MCF 10A (cell line): ENCODE data around the gene TUBB6. TPM values are rescaled to one million over a fixed set of nuclear protein-coding genes. Genes with fewer than 3 reads are reported as not detected.

Source experiments
- BruUV-seq: library from RNA; stranded (reverse); fragments of 400-500 nt; replicated peaks from 2 replicates; lab custom pipeline; 2021; lab: Mats Ljungman, UMichigan
- CTCF ChIA-PET: fragments of 300-600 bp; sonication (Branson Sonifier 250); formaldehyde crosslinking; extraction: SDS; loops from one replicate; lab custom pipeline; 2021; ENCODE audit warnings: antibody characterized with exemption, inconsistent platforms; lab: Yijun Ruan, JAX
- POLR2A ChIA-PET: fragments of 300-600, 350-650 bp; sonication (Branson Sonifier 250); formaldehyde crosslinking; extraction: SDS; loops from one replicate; lab custom pipeline; 2020; ENCODE audit warnings: antibody characterized with exemption, inconsistent platforms; lab: Yijun Ruan, JAX
- DNase-seq: peaks from one replicate; pipeline ENCODE4 v3.0.0-alpha.2; 2018; ENCODE audit not compliant: unreplicated experiment
- H3K27ac Mint-ChIP-seq: one replicate; pipeline ENCODE4 v1.8.0; 2022; ENCODE audit warnings: mild to moderate bottlenecking, low read depth, mixed read lengths; ENCODE audit not compliant: unreplicated experiment
- H3K27me3 Mint-ChIP-seq: one replicate; pipeline ENCODE4 v1.8.0; 2022; ENCODE audit warnings: mixed read lengths; ENCODE audit not compliant: insufficient read depth, unreplicated experiment
- H3K36me3 Mint-ChIP-seq: one replicate; pipeline ENCODE4 v1.8.0; 2022; ENCODE audit warnings: mild to moderate bottlenecking, moderate library complexity, mixed read lengths; ENCODE audit not compliant: insufficient read depth, unreplicated experiment
- H3K4me1 Mint-ChIP-seq: one replicate; pipeline ENCODE4 v1.8.0; 2022; ENCODE audit warnings: mixed read lengths; ENCODE audit not compliant: insufficient read depth, unreplicated experiment
- H3K4me3 Mint-ChIP-seq: one replicate; pipeline ENCODE4 v1.8.0; 2022; ENCODE audit warnings: mild to moderate bottlenecking, moderate library complexity, mixed read lengths; ENCODE audit not compliant: unreplicated experiment
- H3K9me3 Mint-ChIP-seq: one replicate; pipeline ENCODE4 v1.8.0; 2022; ENCODE audit warnings: mixed read lengths; ENCODE audit not compliant: unreplicated experiment
- intact Hi-C: fragments of 100-400 bp; cut with micrococcal nuclease; formaldehyde crosslinking; loops from 2 replicates; pipeline ENCODE4 v1.14.1; 2022
- total RNA-seq: library from RNA; stranded (reverse); gene quantifications from 2 replicates; pipeline ENCODE4 v1.2.3, GENCODE V29; 2022
- TF ChIP-seq, protein P1 (sequence below): fragments of 200-600 bp; IDR thresholded peaks from one replicate; pipeline ENCODE4 v1.8.0; 2022; ENCODE audit warnings: antibody characterized with exemption, mild to moderate bottlenecking; ENCODE audit not compliant: unreplicated experiment

The TUBB6 gene
- total RNA-seq, 1 experiment from 2014 or later, result 167 TPM

DNA sequence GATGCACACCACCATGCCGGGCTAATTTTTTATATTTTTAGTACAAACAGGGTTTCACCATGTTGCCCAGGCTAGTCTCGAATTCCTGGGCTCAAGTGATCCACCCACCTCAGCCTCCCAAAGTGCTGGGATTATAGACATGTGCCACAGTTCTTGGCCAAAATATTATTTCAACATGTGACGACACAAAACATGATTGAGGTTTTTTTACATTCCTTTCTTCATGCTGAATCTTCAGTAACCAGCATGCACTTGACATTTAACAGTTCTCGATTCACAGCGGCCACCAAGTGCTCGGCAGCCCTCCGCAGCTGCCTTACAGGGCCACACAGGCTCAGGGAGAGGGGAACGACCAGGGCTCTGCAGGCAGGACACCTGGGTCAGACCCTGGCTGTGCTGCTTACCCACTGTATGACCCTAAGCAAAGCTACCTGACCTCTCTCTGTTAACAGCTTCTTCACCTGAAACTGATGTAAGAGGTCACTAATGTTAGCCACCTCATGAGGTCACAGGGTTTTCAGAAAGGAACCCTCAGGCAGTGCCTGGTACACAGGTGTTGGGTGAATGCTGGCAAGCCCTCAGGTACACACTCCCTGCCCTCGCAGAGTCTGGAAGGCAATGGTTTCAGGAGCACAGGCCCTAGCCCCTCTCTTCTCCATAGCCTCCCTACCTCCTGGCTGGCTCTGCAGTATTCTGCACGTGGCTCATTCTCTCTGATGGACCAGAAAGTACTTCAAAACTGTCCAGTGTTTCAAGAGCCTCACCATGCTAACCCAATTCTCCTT, 25.7 kb downstream of the TUBB6 start:
- H3K36me3 Mint-ChIP-seq, result peaks cover 81% of the 10 kb centered on the region
- intact Hi-C loops, result no loop called here
- no TSS peak for BruUV-seq
- no peak overlapping the region for H3K27ac Mint-ChIP-seq
- H3K9me3 Mint-ChIP-seq, result no peaks in the 10 kb centered on the region
- ChIA-PET POLR2A (interaction anchor here (1.0 to 1.2 kb wide), 3 partner anchors 16 to 34 kb away, joined by 3 read pairs; no protein-coding TSS in a partner anchor), CTCF (interaction anchor here (0.7 to 1.5 kb wide), 2 partner anchors 8 to 18 kb away, joined by 5 to 6 read pairs; no protein-coding TSS in a partner anchor)
- peaks cover 22% of the 10 kb centered on the region for H3K4me1 Mint-ChIP-seq
- no peak for DNase-seq
- H3K4me3 Mint-ChIP-seq, result no peak overlapping the region
- TF ChIP-seq, protein P1, sequence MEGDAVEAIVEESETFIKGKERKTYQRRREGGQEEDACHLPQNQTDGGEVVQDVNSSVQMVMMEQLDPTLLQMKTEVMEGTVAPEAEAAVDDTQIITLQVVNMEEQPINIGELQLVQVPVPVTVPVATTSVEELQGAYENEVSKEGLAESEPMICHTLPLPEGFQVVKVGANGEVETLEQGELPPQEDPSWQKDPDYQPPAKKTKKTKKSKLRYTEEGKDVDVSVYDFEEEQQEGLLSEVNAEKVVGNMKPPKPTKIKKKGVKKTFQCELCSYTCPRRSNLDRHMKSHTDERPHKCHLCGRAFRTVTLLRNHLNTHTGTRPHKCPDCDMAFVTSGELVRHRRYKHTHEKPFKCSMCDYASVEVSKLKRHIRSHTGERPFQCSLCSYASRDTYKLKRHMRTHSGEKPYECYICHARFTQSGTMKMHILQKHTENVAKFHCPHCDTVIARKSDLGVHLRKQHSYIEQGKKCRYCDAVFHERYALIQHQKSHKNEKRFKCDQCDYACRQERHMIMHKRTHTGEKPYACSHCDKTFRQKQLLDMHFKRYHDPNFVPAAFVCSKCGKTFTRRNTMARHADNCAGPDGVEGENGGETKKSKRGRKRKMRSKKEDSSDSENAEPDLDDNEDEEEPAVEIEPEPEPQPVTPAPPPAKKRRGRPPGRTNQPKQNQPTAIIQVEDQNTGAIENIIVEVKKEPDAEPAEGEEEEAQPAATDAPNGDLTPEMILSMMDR, result no peak
- no peaks in the 10 kb centered on the region for H3K27me3 Mint-ChIP-seq

DNA sequence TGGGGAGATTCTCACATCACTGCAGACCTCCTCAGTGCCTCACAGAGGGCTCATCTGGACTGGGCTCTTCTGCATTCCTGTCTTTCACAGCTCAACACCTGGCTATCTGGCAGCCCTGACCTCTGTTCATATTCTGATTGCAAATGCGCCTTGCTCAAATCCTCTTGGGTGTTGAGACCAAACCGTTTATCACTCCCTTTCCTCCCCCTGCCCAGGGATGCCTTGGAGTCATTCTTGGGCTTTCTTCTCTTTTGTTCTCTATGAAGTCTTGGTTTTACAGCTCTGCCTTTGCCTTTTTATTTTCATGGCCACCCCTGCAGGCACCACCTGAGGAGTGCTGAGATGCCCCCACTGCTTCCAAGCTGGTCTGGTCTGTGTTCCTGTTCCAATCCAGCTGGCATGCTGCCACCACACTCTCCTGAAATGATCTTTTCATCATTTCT, 26.3 kb downstream of the TUBB6 start:
- TF ChIP-seq, protein P1, result no peak
- H3K9me3 Mint-ChIP-seq, result no peaks in the 10 kb centered on the region
- H3K4me3 Mint-ChIP-seq, result no peak overlapping the region
- intact Hi-C loops, result no loop called here
- POLR2A ChIA-PET, result interaction anchor here (1.0 to 1.9 kb wide), 5 partner anchors 8 to 42 kb away, joined by 3 to 10 read pairs (median 3); partner anchors contain the start of gene AFG3L2
- CTCF ChIA-PET, result interaction anchor here (1.5 kb wide), 1 partner anchor 9 kb away, joined by 6 read pairs; no protein-coding TSS in a partner anchor
- BruUV-seq, result no TSS peak
- H3K27ac Mint-ChIP-seq, result no peak overlapping the region
- DNase-seq, result no peak
- H3K27me3 Mint-ChIP-seq, result no peaks in the 10 kb centered on the region
- H3K4me1 Mint-ChIP-seq, result peaks cover 22% of the 10 kb centered on the region
- peaks cover 81% of the 10 kb centered on the region for H3K36me3 Mint-ChIP-seq

DNA sequence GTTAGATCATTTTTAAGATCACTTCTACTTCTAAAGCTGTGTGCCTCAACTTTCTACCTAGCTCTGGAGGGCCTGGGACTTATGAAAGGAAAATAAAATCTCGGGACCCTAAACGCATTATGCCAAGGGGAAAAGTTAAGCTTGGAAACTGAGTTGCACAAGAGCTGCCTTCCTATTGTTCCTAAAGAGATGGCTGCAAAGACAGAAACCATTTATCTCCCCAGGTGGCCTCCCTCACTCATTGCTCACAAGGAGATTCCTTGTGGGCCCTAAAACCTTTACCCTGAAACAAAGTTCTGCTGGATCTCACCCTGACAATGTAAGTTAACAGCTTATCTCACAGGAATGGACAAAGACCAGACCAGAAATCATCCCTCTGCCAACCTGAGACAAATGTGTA, 26.8 kb downstream of the TUBB6 start:
- DNase-seq, result no peak
- Mint-ChIP-seq H3K4me3 (no peak overlapping the region), H3K36me3 (peaks cover 81% of the 10 kb centered on the region), H3K4me1 (peaks cover 22% of the 10 kb centered on the region), H3K27ac (no peak overlapping the region), H3K9me3 (no peaks in the 10 kb centered on the region), H3K27me3 (no peaks in the 10 kb centered on the region)
- TF ChIP-seq, protein P1, result no peak
- intact Hi-C loops, result no loop called here
- BruUV-seq, result no TSS peak
- ChIA-PET POLR2A (interaction anchor here (1.0 to 1.9 kb wide), 5 partner anchors 9 to 42 kb away, joined by 3 to 10 read pairs (median 3); partner anchors contain the start of gene AFG3L2), CTCF (interaction anchor here (1.4 to 1.5 kb wide), 2 partner anchors 9 to 600 kb away, joined by 3 to 6 read pairs; no protein-coding TSS in a partner anchor)

DNA sequence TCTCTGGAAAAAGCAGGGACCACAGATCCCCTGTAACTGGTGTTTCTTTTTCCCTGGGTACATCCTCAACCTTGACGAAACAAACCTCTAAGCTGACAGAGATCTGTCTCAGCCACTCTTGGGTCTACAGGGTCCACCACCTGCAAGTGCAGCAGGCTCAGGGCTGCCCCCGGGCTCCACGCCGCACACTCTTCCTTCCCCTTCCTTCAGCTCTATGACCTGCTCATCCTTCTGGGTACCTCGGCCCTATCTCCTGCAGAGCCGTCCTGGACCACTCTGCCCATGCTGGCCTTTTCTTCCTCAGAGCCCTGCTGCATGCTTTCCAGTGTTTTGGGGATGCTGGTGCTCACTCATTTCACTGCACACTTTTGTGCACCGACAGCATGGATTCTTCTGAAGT, 27.5 kb downstream of the TUBB6 start:
- Mint-ChIP-seq H3K36me3 (peaks cover 81% of the 10 kb centered on the region), H3K27me3 (no peaks in the 10 kb centered on the region), H3K27ac (no peak overlapping the region), H3K4me3 (no peak overlapping the region), H3K9me3 (no peaks in the 10 kb centered on the region), H3K4me1 (peaks cover 22% of the 10 kb centered on the region)
- DNase-seq, result no peak
- CTCF ChIA-PET, result interaction anchor here (1.2 to 1.5 kb wide), 3 partner anchors 8 to 599 kb away, joined by 3 to 6 read pairs (median 4); no protein-coding TSS in a partner anchor
- no TSS peak for BruUV-seq
- intact Hi-C loops, result no loop called here
- TF ChIP-seq, protein P1, result no peak
- POLR2A ChIA-PET, result interaction anchor here (0.7 to 1.9 kb wide), 5 partner anchors 9 to 41 kb away, joined by 3 to 10 read pairs (median 6); partner anchors contain the start of gene AFG3L2
